Measurements from ENCODE around the gene PFKM.

PFKM gene

GRCh38 chr12:48187916-48188695 is 68.9 kb downstream of the PFKM start:
- Histone ChIP-seq H3K9ac (no peak overlapping the region), H3K79me2 (no peaks in the 10 kb centered on the region), H3K27ac (no peak overlapping the region), H3K4me2 (ENCODE audit: low read length) (no peak overlapping the region), H3K9me3 (ENCODE audit: control insufficient read depth, low read length) (no peaks in the 10 kb centered on the region), H2AFZ (no peak overlapping the region), H3K36me3 (ENCODE audit: control insufficient read depth, insufficient read depth, low read length) (no peaks in the 10 kb centered on the region), H3K4me1 (peaks cover 7% of the 10 kb centered on the region), H3K27me3 (ENCODE audit: control insufficient read depth, insufficient read depth, low read length) (no peaks in the 10 kb centered on the region), H3K4me3 (ENCODE audit: low read depth, low read length) (no peak overlapping the region)
- no peak for TF ChIP-seq CTCF (IDR thresholded peaks at IDR 0.05)

- no peak overlapping the region for H3K9ac ChIP-seq
Measured at GRCh38 chr12:48189331-48190125, 70.4 kb downstream of the PFKM start.

GRCh38 chr12:48191096-48191495 is 71.9 kb downstream of the PFKM start:
- no peaks in the 10 kb centered on the region for H3K36me3 ChIP-seq (ENCODE audit: control insufficient read depth, insufficient read depth, low read length)
- no peak overlapping the region for H3K4me2 ChIP-seq (ENCODE audit: low read length)
- H3K27ac ChIP-seq = no peak overlapping the region
- no peak overlapping the region for H2AFZ ChIP-seq
- H3K9me3 ChIP-seq (ENCODE audit: control insufficient read depth, low read length) = no peaks in the 10 kb centered on the region
- H3K79me2 ChIP-seq = no peaks in the 10 kb centered on the region
- H3K4me1 ChIP-seq = no peaks in the 10 kb centered on the region
- TF ChIP-seq CTCF (IDR thresholded peaks at IDR 0.05) = no peak
- no peak overlapping the region for H3K9ac ChIP-seq
- H3K27me3 ChIP-seq (ENCODE audit: control insufficient read depth, insufficient read depth, low read length) = no peaks in the 10 kb centered on the region
- H3K4me3 ChIP-seq (ENCODE audit: low read depth, low read length) = no peak overlapping the region

More at GRCh38 chr12:48189331-48190125, 70.4 kb downstream of the PFKM start:
- Histone ChIP-seq H3K4me2 (ENCODE audit: low read length) (no peak overlapping the region), H3K79me2 (no peaks in the 10 kb centered on the region), H3K27me3 (ENCODE audit: control insufficient read depth, insufficient read depth, low read length) (no peaks in the 10 kb centered on the region), H3K4me1 (peaks cover 7% of the 10 kb centered on the region), H2AFZ (no peak overlapping the region), H3K36me3 (ENCODE audit: control insufficient read depth, insufficient read depth, low read length) (no peaks in the 10 kb centered on the region), H3K27ac (no peak overlapping the region), H3K4me3 (ENCODE audit: low read depth, low read length) (no peak overlapping the region), H3K9me3 (ENCODE audit: control insufficient read depth, low read length) (no peaks in the 10 kb centered on the region)
- TF ChIP-seq CTCF (IDR thresholded peaks at IDR 0.05) = peak; percentile 94

DNA sequence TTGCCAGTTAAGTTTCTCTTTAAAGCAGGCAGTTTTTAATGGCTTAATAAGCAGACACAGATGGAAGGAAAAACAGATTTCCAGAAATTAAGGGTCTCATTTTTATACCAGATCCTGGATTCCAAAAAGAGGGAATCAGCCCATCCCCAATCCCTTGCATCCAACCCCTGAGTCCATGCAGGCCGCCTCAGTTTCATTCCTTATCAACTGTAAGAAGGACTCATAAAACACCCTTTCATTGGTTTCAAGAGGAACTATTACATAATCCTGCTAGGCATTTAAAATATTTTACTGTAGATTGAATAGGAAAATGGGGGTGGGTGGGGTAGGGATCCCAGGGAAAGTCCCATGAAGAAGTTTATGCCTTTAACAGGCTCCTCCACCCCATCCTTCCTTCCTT is 73.7 kb downstream of the PFKM start:
- H3K9me3 ChIP-seq (ENCODE audit: control insufficient read depth, low read length) = no peaks in the 10 kb centered on the region
- H3K4me3 ChIP-seq (ENCODE audit: low read depth, low read length) = no peak overlapping the region
- no peak for TF ChIP-seq CTCF (IDR thresholded peaks at IDR 0.05)
- H3K79me2 ChIP-seq = no peaks in the 10 kb centered on the region
- H2AFZ ChIP-seq = no peak overlapping the region
- H3K9ac ChIP-seq = no peak overlapping the region
- H3K27me3 ChIP-seq (ENCODE audit: control insufficient read depth, insufficient read depth, low read length) = no peaks in the 10 kb centered on the region
- no peak overlapping the region for H3K4me2 ChIP-seq (ENCODE audit: low read length)
- H3K27ac ChIP-seq = no peak overlapping the region
- H3K36me3 ChIP-seq (ENCODE audit: control insufficient read depth, insufficient read depth, low read length) = no peaks in the 10 kb centered on the region
- peaks cover 8% of the 10 kb centered on the region for H3K4me1 ChIP-seq

All from parathyroid adenoma (tissue), 2 donors.